K562 (cell line): Measurements from ENCODE around the gene ATP6V0E2. TPM values are rescaled to one million over a fixed set of nuclear protein-coding genes. Genes with fewer than 3 reads are reported as not detected.

Experiments
- ATAC-seq: fragments of 200-7000 bp; cut with Tn5 transposase; 3 replicates; pipeline ENCODE4 v1.9.1; 2020; ENCODE audit warnings: moderate library complexity
- BruUV-seq: library from RNA; stranded (reverse); fragments of 400-500 nt; replicated peaks from 2 replicates; lab custom pipeline; 2021; lab: Mats Ljungman, UMichigan
- CTCF ChIA-PET: fragments of 300-600 bp; formaldehyde crosslinking; extraction: SDS; loops from one replicate; lab custom pipeline; 2021; ENCODE audit warnings: low intra/inter-chr PET ratio; lab: Yijun Ruan, JAX
- POLR2A ChIA-PET: fragments of 300-600, 350-650 bp; sonication (Branson Sonifier 250); formaldehyde crosslinking; extraction: SDS; loops from one replicate; lab custom pipeline; 2021; ENCODE audit warnings: antibody characterized with exemption, inconsistent platforms; lab: Yijun Ruan, JAX
- DNase-seq, 4 experiments: peaks; one replicate each; pipeline versions ENCODE4 v3.0.0 to v3.0.0-alpha.2; 2011 to 2018; ENCODE audit warnings: low spot score in 3 of 4, mixed read lengths in 3 of 4; ENCODE audit errors: extremely low read depth in 1 of 4
- FAIRE-seq: peaks from 2 replicates; lab custom pipeline; 2011; peaks lifted over from hg19 to GRCh38; lab: Jason Lieb, UNC
- H2AFZ ChIP-seq: 2 replicates; pipeline ENCODE4 v1.6.0; 2011; ENCODE audit warnings: low read depth, low read length, control low read depth, inconsistent platforms
- H3K27ac ChIP-seq: fragments of 200-600 bp; 3 replicates; pipeline ENCODE4 v1.8.0; 2011; ENCODE audit warnings: low read depth, mild to moderate bottlenecking, control low read depth, inconsistent platforms, low read length, moderate library complexity, mixed read lengths; ENCODE audit errors: extremely low read depth
- H3K27me3 ChIP-seq, 2 experiments: fragments of 300-600 bp in 1 of 2; 2 replicates in 1 of 2; 3 replicates in 1 of 2; pipeline versions ENCODE4 v1.6.0 to v1.8.0; 2011; ENCODE audit warnings: inconsistent platforms in 2 of 2, low read length in 2 of 2, mild to moderate bottlenecking in 1 of 2, mixed read lengths in 1 of 2, moderate library complexity in 1 of 2; ENCODE audit not compliant: control insufficient read depth in 2 of 2, insufficient read depth in 2 of 2
- H3K36me3 ChIP-seq: fragments of 300-600 bp; 3 replicates; pipeline ENCODE4 v1.8.0; 2011; ENCODE audit warnings: mild to moderate bottlenecking, low read length, inconsistent platforms; ENCODE audit not compliant: control insufficient read depth, insufficient read depth
- H3K4me1 ChIP-seq, 2 experiments: fragments of 200-600 bp in 1 of 2; replicated peaks in 1 of 2; 2 replicates in 1 of 2; 3 replicates in 1 of 2; pipeline versions ENCODE4 v1.5.1 to v1.8.0; 2011; ENCODE audit warnings: inconsistent platforms in 2 of 2, low read length in 2 of 2, mild to moderate bottlenecking in 1 of 2, mixed read lengths in 1 of 2, moderate library complexity in 1 of 2; ENCODE audit not compliant: control insufficient read depth in 2 of 2, insufficient read depth in 2 of 2
- H3K4me2 ChIP-seq: 2 replicates; pipeline ENCODE4 v1.6.1; 2011; ENCODE audit warnings: low read length, control low read depth, inconsistent platforms, mixed read lengths; ENCODE audit not compliant: insufficient read depth
- H3K4me3 ChIP-seq: fragments of 200-600 bp; sonication (generic), shearing (Covaris generic); 2 replicates; pipeline ENCODE4 v1.5.1; 2016; ENCODE audit warnings: control low read depth, inconsistent platforms
- H3K79me2 ChIP-seq: fragments of 200-600 bp; 3 replicates; pipeline ENCODE4 v1.8.0; 2011; ENCODE audit warnings: low read length, inconsistent platforms; ENCODE audit not compliant: control insufficient read depth, insufficient read depth
- H3K9ac ChIP-seq, 2 experiments: 2 replicates each; pipeline versions ENCODE4 v1.6.0 to v1.6.1; 2011; ENCODE audit warnings: low read depth in 2 of 2, low read length in 2 of 2, control low read depth in 1 of 2, inconsistent platforms in 1 of 2, mild to moderate bottlenecking in 1 of 2, mixed read lengths in 1 of 2; ENCODE audit not compliant: insufficient read depth in 1 of 2
- H3K9me1 ChIP-seq: one replicate; pipeline ENCODE4 v1.6.0; 2011; ENCODE audit warnings: inconsistent platforms, mild to moderate bottlenecking, low read length, moderate library complexity; ENCODE audit not compliant: control insufficient read depth, insufficient read depth
- H3K9me3 ChIP-seq: replicated peaks from 2 replicates; pipeline ENCODE4 v1.5.1; 2011; ENCODE audit warnings: low read depth, low read length, inconsistent platforms; ENCODE audit not compliant: control insufficient read depth, insufficient read depth
- H4K20me1 ChIP-seq: replicated peaks from 2 replicates; pipeline ENCODE4 v1.6.1; 2011; ENCODE audit warnings: low read length, inconsistent platforms, mixed read lengths; ENCODE audit not compliant: control insufficient read depth, insufficient read depth
- ARID1B ChIP-seq: fragments of 450-650 bp; IDR thresholded peaks from 2 replicates; pipeline ENCODE4 v1.6.1; 2016; ENCODE audit warnings: antibody characterized with exemption, mild to moderate bottlenecking, inconsistent platforms
- CBX3 ChIP-seq, 2 experiments: IDR thresholded peaks; 1 replicate in 1 of 2; 2 replicates in 1 of 2; pipeline ENCODE4 v1.6.1; 2012; ENCODE audit warnings: inconsistent platforms in 2 of 2, low read length in 2 of 2, borderline replicate concordance in 1 of 2, control low read depth in 1 of 2
- ESRRA ChIP-seq: fragments of 450-650 bp; IDR thresholded peaks from 2 replicates; pipeline ENCODE4 v1.6.1; 2014; ENCODE audit warnings: low read depth, mild to moderate bottlenecking, moderate library complexity, borderline replicate concordance
- L3MBTL2 ChIP-seq: fragments of 450-650 bp; IDR thresholded peaks from 2 replicates; pipeline ENCODE4 v1.6.1; 2016; ENCODE audit warnings: mild to moderate bottlenecking, moderate library complexity
- MAFF ChIP-seq: IDR thresholded peaks from 2 replicates; pipeline ENCODE4 v1.6.1; 2012; ENCODE audit warnings: low read length, improper control_type of control experiment
- NKRF ChIP-seq: fragments of 450-650 bp; IDR thresholded peaks from 2 replicates; pipeline ENCODE4 v1.6.1; 2016; ENCODE audit warnings: borderline replicate concordance
- RBM15 ChIP-seq: fragments of 200-400 bp; formaldehyde crosslinking; IDR thresholded peaks from 2 replicates; pipeline ENCODE4 v1.6.1; 2018; ENCODE audit warnings: mild to moderate bottlenecking, low read length, moderate library complexity; ENCODE audit not compliant: insufficient read depth
- ZNF239 ChIP-seq: fragments of 250-450 bp; sonication (Bioruptor Pico); IDR thresholded peaks from 2 replicates; pipeline ENCODE4 v1.4.0; 2020; ENCODE audit warnings: mild to moderate bottlenecking
- ZNF318 ChIP-seq, 2 experiments: fragments of 450-650 bp; IDR thresholded peaks; 2 replicates each; pipeline ENCODE4 v1.6.1; 2016; ENCODE audit warnings: mild to moderate bottlenecking in 2 of 2, borderline replicate concordance in 1 of 2, low read depth in 1 of 2, moderate library complexity in 1 of 2
- whole genome bisulfite sequencing: fragments of 100-300 bp; shearing (Covaris generic); methylation state at CpG from one replicate; pipeline ENCODE4 v1.1.6; 2016; ENCODE audit warnings: low coverage, mixed read lengths; ENCODE audit not compliant: insufficient coverage; ENCODE audit errors: missing lambda C conversion rate; 5-methylcytosine and 5-hydroxymethylcytosine counted together
- in situ Hi-C: fragments of 300-500 bp; cut with MboI; formaldehyde crosslinking; loops from 4 replicates; pipeline ENCODE4 v1.15.0; 2018; ENCODE audit warnings: inconsistent platforms, mixed read lengths
- intact Hi-C: fragments of 100-400 bp; cut with micrococcal nuclease; formaldehyde crosslinking; loops from 2 replicates; pipeline ENCODE4 v1.14.2; 2022
- polyA plus RNA-seq, 8 experiments: library from polyadenylated mRNA; depleted of rRNA in 4 of 8; stranded (reverse) in 5 of 8; unstranded in 3 of 8; fragments of >200 nt; fragmentation: Nextera tagmentation in 2 of 8; fragmentation: Illumina TruSeq in 1 of 8; extraction: Ambion mirVana in 2 of 8; extraction: Trizol in 1 of 8; gene quantifications; 2 replicates each; pipeline versions ENCODE4 v1.2.1 to v1.2.3, GENCODE V29; 2011 to 2014; ENCODE audit warnings: inconsistent platforms in 1 of 8, missing spikeins in 1 of 8
- total RNA-seq, 7 experiments: library from RNA; depleted of rRNA in 6 of 7; stranded (reverse); fragments of >200 nt in 6 of 7; fragmentation: Illumina TruSeq in 2 of 7; extraction: Trizol in 2 of 7; gene quantifications; 2 replicates each; pipeline versions ENCODE4 v1.2.1 to v1.2.3, GENCODE V29; 2011 to 2021; ENCODE audit warnings: low replicate concordance in 1 of 7

ATP6V0E2 gene
- total and polyA plus RNA-seq, 9 of the 15 experiments (the other 6 are each of a cell fraction or from before 2014, with no cell fraction given), result 0.55 to 18.5 (median 10.9) TPM

- BruUV-seq, result no TSS peak
- H3K79me2 ChIP-seq, result peaks cover 7% of the 10 kb centered on the region; the same call in 1 of the 3 replicates
- ATAC-seq (no peak), DNase-seq (no peak), FAIRE-seq (no peak)
- CTCF ChIA-PET, result no interaction called here
- in situ Hi-C loops, result no loop called here
- H3K27ac ChIP-seq, result no peak overlapping the region
- WGBS, result 29% methylated on average over 17 of the region's 17 CpGs
- intact Hi-C loops, result no loop called here
- peaks cover 13 to 14% of the 10 kb centered on the region in 2 experiments; a peak in 4 of 5 replicates for H3K4me1 ChIP-seq
- POLR2A ChIA-PET, result interaction anchor here (0.8 to 3.2 kb wide), 4 partner anchors 11 to 211 kb away, joined by 3 to 29 read pairs (median 4); no protein-coding TSS in a partner anchor
- H4K20me1 ChIP-seq, result peaks cover 6% of the 10 kb centered on the region
- H3K4me3 ChIP-seq, result peak overlapping the region; percentile 84; the same call in 1 of the 2 replicates
- peaks cover 30 to 36% of the 10 kb centered on the region in 2 experiments for H3K27me3 ChIP-seq
- H3K9me3 ChIP-seq, result no peaks in the 10 kb centered on the region
- H3K36me3 ChIP-seq, result no peaks in the 10 kb centered on the region
- H3K9me1 ChIP-seq, result no peaks in the 10 kb centered on the region
- peak overlapping the region; percentile 54 for H3K4me2 ChIP-seq
- peak overlapping the region; percentile 89 for H2AFZ ChIP-seq
- no peak overlapping the region for H3K9ac ChIP-seq
- TF ChIP-seq ZNF318 (IDR thresholded peaks at IDR 0.05; ENCODE audit: borderline replicate concordance in 1 of 2, low read depth in 1 of 2) (no peak), NKRF (no peak), ESRRA (no peak), RBM15 (no peak), L3MBTL2 (peak; percentile 83; the same call in 1 of the 2 replicates), MAFF (peak; percentile 65), ZNF239 (CRISPR knock-in tag) (no peak), ARID1B (no peak), CBX3 (IDR thresholded peaks at IDR 0.05; ENCODE audit: borderline replicate concordance in 1 of 2, low read length in 2 of 2) (peak in 1 of 2 experiments; percentile 52; a peak in 1 of 3 replicates)
These were observed 36.1 kb upstream of the ATP6V0E2 start for GRCh38 chr7:149837564-149838223.
